GM13977 (cell line): ENCODE data around the gene PTPRG.

Experiments used
- DNase-seq: peaks from one replicate; pipeline ENCODE4 v3.0.0; 2012; ENCODE audit warnings: low spot score
- CTCF ChIP-seq: IDR thresholded peaks from 2 replicates; pipeline ENCODE4 v1.5.1; 2012; ENCODE audit warnings: mild to moderate bottlenecking, control low read depth; ENCODE audit not compliant: insufficient read depth; ENCODE audit errors: extremely low read depth, missing control alignments
- in situ Hi-C: fragments of 300-500 bp; cut with MboI; formaldehyde crosslinking; loops from one replicate; pipeline ENCODE4 v1.12.0; 2022; ENCODE audit warnings: low sequenced_read_pairs, low pct_unique_long_range_greater_than_20kb, mixed read lengths, inconsistent platforms; ENCODE audit not compliant: unreplicated experiment

Gene PTPRG

GRCh38 chr3:61967937-61968336, 406.6 kb downstream of the PTPRG start:
- in situ Hi-C loops, result no loop called here
- no peak for TF ChIP-seq CTCF
- DNase-seq, result no peak

GRCh38 chr3:61974662-61975061, 413.3 kb downstream of the PTPRG start:
- in situ Hi-C loops, result no loop called here
- no peak for TF ChIP-seq CTCF
- no peak for DNase-seq

GRCh38 chr3:61975199-61975598, 413.8 kb downstream of the PTPRG start:
- no peak for TF ChIP-seq CTCF
- in situ Hi-C loops, result no loop called here

GRCh38 chr3:61975936-61976335, 414.6 kb downstream of the PTPRG start:
- in situ Hi-C loops, result no loop called here
- TF ChIP-seq CTCF, result no peak

More at GRCh38 chr3:61975199-61975598, 413.8 kb downstream of the PTPRG start:
- no peak for DNase-seq

GRCh38 chr3:61978460-61979419, 417.4 kb downstream of the PTPRG start:
- no peak for DNase-seq
- TF ChIP-seq CTCF, result no peak

More at GRCh38 chr3:61975936-61976335, 414.6 kb downstream of the PTPRG start:
- no peak for DNase-seq

GRCh38 chr3:61979638-61980037, 418.3 kb downstream of the PTPRG start:
- no peak for DNase-seq
- TF ChIP-seq CTCF, result no peak
- in situ Hi-C loops, result no loop called here

More at GRCh38 chr3:61978460-61979419, 417.4 kb downstream of the PTPRG start:
- in situ Hi-C loops, result no loop called here
